Progenitor cell of endocrine pancreas (in vitro differentiated cells): ENCODE measurements around the gene HUWE1. TPM values are rescaled to one million over a fixed set of nuclear protein-coding genes. Genes with fewer than 3 reads are reported as not detected.

Experiments used
- DNase-seq: peaks from one replicate; pipeline ENCODE4 v3.0.0; 2021; ENCODE audit warnings: low spot score; ENCODE audit not compliant: unreplicated experiment
- H3K27ac Mint-ChIP-seq: 2 replicates; pipeline ENCODE4 v1.8.0; 2021; ENCODE audit warnings: mild to moderate bottlenecking, moderate library complexity, mixed read lengths
- H3K27me3 Mint-ChIP-seq: 2 replicates; pipeline ENCODE4 v1.8.0; 2021; ENCODE audit warnings: mixed read lengths
- H3K36me3 Mint-ChIP-seq: 2 replicates; pipeline ENCODE4 v1.8.0; 2022; ENCODE audit warnings: mixed read lengths; ENCODE audit not compliant: insufficient read depth
- H3K4me1 Mint-ChIP-seq: 2 replicates; pipeline ENCODE4 v1.8.0; 2021; ENCODE audit warnings: low read depth, mixed read lengths
- H3K4me3 Mint-ChIP-seq: 2 replicates; pipeline ENCODE4 v1.8.0; 2021; ENCODE audit warnings: low read depth, mild to moderate bottlenecking, moderate library complexity, mixed read lengths
- H3K9me3 Mint-ChIP-seq: 2 replicates; pipeline ENCODE4 v1.8.0; 2021; ENCODE audit warnings: low read depth, mixed read lengths
- total RNA-seq: library from RNA; stranded (reverse); gene quantifications from 2 replicates; pipeline ENCODE4 v1.2.1, GENCODE V29; 2021
- TF ChIP-seq, protein P1 (sequence below): fragments of 200-600 bp; sonication (generic); IDR thresholded peaks from one replicate; pipeline ENCODE4 v1.5.0; 2021; ENCODE audit warnings: antibody characterized with exemption, mild to moderate bottlenecking; ENCODE audit not compliant: unreplicated experiment

Gene HUWE1
- total RNA-seq, 1 donor from 2014 or later: 298 TPM

GRCh38 chrX:53678667-53679066 is 7.9 kb downstream of the HUWE1 start:
- Mint-ChIP-seq H3K4me1 (peaks cover 10% of the 10 kb centered on the region), H3K27me3 (no peaks in the 10 kb centered on the region), H3K27ac (no peak overlapping the region), H3K36me3 (peaks cover 10% of the 10 kb centered on the region), H3K9me3 (peaks cover 7% of the 10 kb centered on the region), H3K4me3 (no peak overlapping the region)
- DNase-seq: no peak
- TF ChIP-seq, protein P1, sequence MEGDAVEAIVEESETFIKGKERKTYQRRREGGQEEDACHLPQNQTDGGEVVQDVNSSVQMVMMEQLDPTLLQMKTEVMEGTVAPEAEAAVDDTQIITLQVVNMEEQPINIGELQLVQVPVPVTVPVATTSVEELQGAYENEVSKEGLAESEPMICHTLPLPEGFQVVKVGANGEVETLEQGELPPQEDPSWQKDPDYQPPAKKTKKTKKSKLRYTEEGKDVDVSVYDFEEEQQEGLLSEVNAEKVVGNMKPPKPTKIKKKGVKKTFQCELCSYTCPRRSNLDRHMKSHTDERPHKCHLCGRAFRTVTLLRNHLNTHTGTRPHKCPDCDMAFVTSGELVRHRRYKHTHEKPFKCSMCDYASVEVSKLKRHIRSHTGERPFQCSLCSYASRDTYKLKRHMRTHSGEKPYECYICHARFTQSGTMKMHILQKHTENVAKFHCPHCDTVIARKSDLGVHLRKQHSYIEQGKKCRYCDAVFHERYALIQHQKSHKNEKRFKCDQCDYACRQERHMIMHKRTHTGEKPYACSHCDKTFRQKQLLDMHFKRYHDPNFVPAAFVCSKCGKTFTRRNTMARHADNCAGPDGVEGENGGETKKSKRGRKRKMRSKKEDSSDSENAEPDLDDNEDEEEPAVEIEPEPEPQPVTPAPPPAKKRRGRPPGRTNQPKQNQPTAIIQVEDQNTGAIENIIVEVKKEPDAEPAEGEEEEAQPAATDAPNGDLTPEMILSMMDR: peak; percentile 27

GRCh38 chrX:53677286-53677685 is 9.2 kb downstream of the HUWE1 start:
- no peak for DNase-seq
- peaks cover 5% of the 10 kb centered on the region for H3K9me3 Mint-ChIP-seq

DNA sequence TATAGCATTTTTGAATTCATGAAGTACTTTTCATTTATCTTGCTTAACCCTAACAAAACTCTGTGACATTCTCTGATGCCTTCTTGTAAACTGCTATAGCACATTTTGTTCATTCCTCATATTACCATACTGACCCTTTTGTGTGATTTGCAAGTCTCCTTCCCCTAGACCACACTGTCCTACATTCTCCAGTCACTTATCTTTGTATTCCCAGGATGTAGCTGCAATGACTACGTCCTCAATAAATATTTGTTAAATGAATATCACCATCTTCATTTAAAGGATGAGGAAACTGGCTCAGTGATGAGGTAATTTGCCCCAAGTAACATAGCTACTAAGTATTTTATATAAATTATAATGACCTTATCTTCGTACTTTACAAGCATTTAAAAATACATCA is 11.9 kb downstream of the HUWE1 start:
- Mint-ChIP-seq H3K9me3 (no peaks in the 10 kb centered on the region), H3K27me3 (no peaks in the 10 kb centered on the region), H3K4me1 (no peaks in the 10 kb centered on the region), H3K4me3 (no peak overlapping the region), H3K36me3 (peaks cover 9% of the 10 kb centered on the region), H3K27ac (no peak overlapping the region)
- DNase-seq: no peak
- TF ChIP-seq, protein P1: no peak

More at GRCh38 chrX:53677286-53677685, 9.2 kb downstream of the HUWE1 start:
- H3K4me1 Mint-ChIP-seq: peaks cover 4% of the 10 kb centered on the region
- H3K27me3 Mint-ChIP-seq: no peaks in the 10 kb centered on the region
- no peak overlapping the region for H3K27ac Mint-ChIP-seq
- H3K4me3 Mint-ChIP-seq: no peak overlapping the region
- peaks cover 10% of the 10 kb centered on the region for H3K36me3 Mint-ChIP-seq
- TF ChIP-seq, protein P1: no peak

- no peak overlapping the region for H3K4me3 Mint-ChIP-seq
- TF ChIP-seq, protein P1: no peak
- H3K27ac Mint-ChIP-seq: no peak overlapping the region
- H3K4me1 Mint-ChIP-seq: no peaks in the 10 kb centered on the region
- H3K9me3 Mint-ChIP-seq: no peaks in the 10 kb centered on the region
- no peak for DNase-seq
- no peaks in the 10 kb centered on the region for H3K27me3 Mint-ChIP-seq
- peaks cover 7% of the 10 kb centered on the region for H3K36me3 Mint-ChIP-seq
These were observed 17.3 kb downstream of the HUWE1 start for GRCh38 chrX:53669258-53669657.

- no peak for DNase-seq
- Mint-ChIP-seq H3K4me1 (no peaks in the 10 kb centered on the region), H3K36me3 (peaks cover 12% of the 10 kb centered on the region), H3K9me3 (peaks cover 6% of the 10 kb centered on the region), H3K4me3 (no peak overlapping the region), H3K27ac (no peak overlapping the region), H3K27me3 (no peaks in the 10 kb centered on the region)
- TF ChIP-seq, protein P1: no peak
These were observed 20.3 kb downstream of the HUWE1 start for GRCh38 chrX:53666171-53666570.
